ENCODE measurements around the gene CLEC3B. TPM values are rescaled to one million over a fixed set of nuclear protein-coding genes. Genes with fewer than 3 reads are reported as not detected.
"Not testable (repeated sequence)": the region's sequence is repeated elsewhere in the genome, so short reads cannot be mapped to it uniquely, and the experiment has no call there.

The CLEC3B gene
- total RNA-seq, 1 experiment from 2014 or later: 1.8 TPM

GRCh38 chr3:45067941-45068340, 41.8 kb downstream of the CLEC3B start:
- no peak for ATAC-seq
- no peak overlapping the region for H2AFZ ChIP-seq (ENCODE audit: low read length)
- H3F3A ChIP-seq (ENCODE audit: low read length, unreplicated experiment): peaks cover 4% of the 10 kb centered on the region
- no peak overlapping the region for H3K4me3 ChIP-seq (ENCODE audit: low read length)
- H3K9me3 ChIP-seq (ENCODE audit: low read length): no peaks in the 10 kb centered on the region
- H4K20me1 ChIP-seq (ENCODE audit: low read length): no peaks in the 10 kb centered on the region
- no TSS peak for BruUV-seq (replicated peaks)
- no peak overlapping the region for H3K4me2 ChIP-seq (ENCODE audit: low read length)
- peaks cover 36% of the 10 kb centered on the region for H3K4me1 ChIP-seq (ENCODE audit: insufficient read depth, low read length)
- ChIA-PET CTCF (no interaction called here), POLR2A (ENCODE audit: unreplicated experiment) (no interaction called here)
- no peak overlapping the region for H3K9ac ChIP-seq (ENCODE audit: low read length)
- H3K79me2 ChIP-seq (ENCODE audit: low read length): no peaks in the 10 kb centered on the region
- H3K36me3 ChIP-seq (ENCODE audit: low read depth, low read length): no peaks in the 10 kb centered on the region
- intact Hi-C loops (cut with micrococcal nuclease): no loop called here
- DNase-seq: no peak
- H3K9me2 ChIP-seq (replicated peaks; ENCODE audit: low read length): no peaks in the 10 kb centered on the region
- no peak overlapping the region for H3K27ac ChIP-seq (ENCODE audit: low read length)
- no peaks in the 10 kb centered on the region for H3K27me3 ChIP-seq (ENCODE audit: low read length)
- no peak for TF ChIP-seq CTCF (conservative IDR thresholded peaks at IDR 0.05; ENCODE audit: low read depth, low read length)
- TF ChIP-seq EZH2 (IDR thresholded peaks at IDR 0.05; ENCODE audit: low read length, unreplicated experiment): no peak
- no peak for TF ChIP-seq EZH2phosphoT487 (IDR thresholded peaks at IDR 0.05; ENCODE audit: borderline replicate concordance, low read length)

- Histone ChIP-seq H3K79me2 (ENCODE audit: low read length) (no peaks in the 10 kb centered on the region), H3K4me1 (ENCODE audit: insufficient read depth, low read length) (peaks cover 12% of the 10 kb centered on the region), H3K9me2 (replicated peaks; ENCODE audit: low read length) (no peaks in the 10 kb centered on the region), H3K4me3 (ENCODE audit: low read length) (no peak overlapping the region), H2AFZ (ENCODE audit: low read length) (no peak overlapping the region), H3K4me2 (ENCODE audit: low read length) (no peak overlapping the region), H3K27me3 (ENCODE audit: low read length) (no peaks in the 10 kb centered on the region), H3F3A (ENCODE audit: low read length, unreplicated experiment) (no peaks in the 10 kb centered on the region), H4K20me1 (ENCODE audit: low read length) (no peaks in the 10 kb centered on the region), H3K27ac (ENCODE audit: low read length) (no peak overlapping the region), H3K36me3 (ENCODE audit: low read depth, low read length) (no peaks in the 10 kb centered on the region), H3K9ac (ENCODE audit: low read length) (no peak overlapping the region), H3K9me3 (ENCODE audit: low read length) (no peaks in the 10 kb centered on the region)
- no peak for TF ChIP-seq CTCF (conservative IDR thresholded peaks at IDR 0.05; ENCODE audit: low read depth, low read length)
- no peak for TF ChIP-seq EZH2 (IDR thresholded peaks at IDR 0.05; ENCODE audit: low read length, unreplicated experiment)
- no peak for TF ChIP-seq EZH2phosphoT487 (IDR thresholded peaks at IDR 0.05; ENCODE audit: borderline replicate concordance, low read length)
- ATAC-seq (no peak), DNase-seq (no peak)
- POLR2A ChIA-PET (ENCODE audit: unreplicated experiment): no interaction called here
- no TSS peak for BruUV-seq (replicated peaks)
- intact Hi-C loops (cut with micrococcal nuclease): no loop called here
- CTCF ChIA-PET: no interaction called here
Measured at GRCh38 chr3:45071075-45071474, 45.0 kb downstream of the CLEC3B start.

- H3K36me3 ChIP-seq (ENCODE audit: low read depth, low read length): no peaks in the 10 kb centered on the region
- H3K9me2 ChIP-seq (replicated peaks; ENCODE audit: low read length): no peaks in the 10 kb centered on the region
- intact Hi-C loops (cut with micrococcal nuclease): loop anchor here (5.0 kb wide), 1 partner anchor 34 kb away; no protein-coding TSS in a partner anchor
- ChIA-PET CTCF (no interaction called here), POLR2A (ENCODE audit: unreplicated experiment) (interaction anchor here (0.7 kb wide), 1 partner anchor 46 kb away, joined by 3 read pairs; no protein-coding TSS in a partner anchor)
- H3K9me3 ChIP-seq (ENCODE audit: low read length): no peaks in the 10 kb centered on the region
- no peaks in the 10 kb centered on the region for H3K4me1 ChIP-seq (ENCODE audit: insufficient read depth, low read length)
- DNase-seq (no peak), ATAC-seq (no peak)
- no peaks in the 10 kb centered on the region for H3K27me3 ChIP-seq (ENCODE audit: low read length)
- H3K27ac ChIP-seq (ENCODE audit: low read length): no peak overlapping the region
- H3K4me2 ChIP-seq (ENCODE audit: low read length): no peak overlapping the region
- no peak overlapping the region for H2AFZ ChIP-seq (ENCODE audit: low read length)
- TF ChIP-seq EZH2 (IDR thresholded peaks at IDR 0.05; ENCODE audit: low read length, unreplicated experiment): no peak
- no peak for TF ChIP-seq CTCF (conservative IDR thresholded peaks at IDR 0.05; ENCODE audit: low read depth, low read length)
- TF ChIP-seq EZH2phosphoT487 (IDR thresholded peaks at IDR 0.05; ENCODE audit: borderline replicate concordance, low read length): no peak
- H3K79me2 ChIP-seq (ENCODE audit: low read length): no peaks in the 10 kb centered on the region
- H3K4me3 ChIP-seq (ENCODE audit: low read length): no peak overlapping the region
- H3K9ac ChIP-seq (ENCODE audit: low read length): no peak overlapping the region
- no peaks in the 10 kb centered on the region for H4K20me1 ChIP-seq (ENCODE audit: low read length)
- H3F3A ChIP-seq (ENCODE audit: low read length, unreplicated experiment): no peaks in the 10 kb centered on the region
- no TSS peak for BruUV-seq (replicated peaks)
Measured at GRCh38 chr3:45075821-45076625, 49.9 kb downstream of the CLEC3B start.

- intact Hi-C loops (cut with micrococcal nuclease): loop anchor here (5.0 kb wide), 1 partner anchor 36 kb away; no protein-coding TSS in a partner anchor
Measured at GRCh38 chr3:45078256-45078655, 52.2 kb downstream of the CLEC3B start.

More at GRCh38 chr3:45078256-45078655, 52.2 kb downstream of the CLEC3B start:
- H3K4me1 ChIP-seq (ENCODE audit: insufficient read depth, low read length); H4K20me1 ChIP-seq (ENCODE audit: low read length); H3K79me2 ChIP-seq (ENCODE audit: low read length); H3K9me2 ChIP-seq (replicated peaks; ENCODE audit: low read length); H3K9ac ChIP-seq (ENCODE audit: low read length); H3K9me3 ChIP-seq (ENCODE audit: low read length); POLR2A ChIA-PET (ENCODE audit: unreplicated experiment); BruUV-seq (replicated peaks); H3K4me2 ChIP-seq (ENCODE audit: low read length); H3K27ac ChIP-seq (ENCODE audit: low read length); H2AFZ ChIP-seq (ENCODE audit: low read length); ATAC-seq; H3F3A ChIP-seq (ENCODE audit: low read length, unreplicated experiment); H3K27me3 ChIP-seq (ENCODE audit: low read length); H3K4me3 ChIP-seq (ENCODE audit: low read length); DNase-seq: not testable (repeated sequence)
- CTCF ChIA-PET: interaction anchor here (1.0 kb wide), 1 partner anchor 132 kb away, joined by 4 read pairs; no protein-coding TSS in a partner anchor
- H3K36me3 ChIP-seq (ENCODE audit: low read depth, low read length): peaks cover 15% of the 10 kb centered on the region
